DOHH2 (cell line): ENCODE measurements around the gene TTC23L.

ENCODE experiments used
- CTCF ChIP-seq: fragments of 200-600 bp; sonication (generic); IDR thresholded peaks from one replicate; pipeline ENCODE4 v1.5.1; 2014; ENCODE audit warnings: antibody characterized with exemption, mild to moderate bottlenecking, low read depth, low read length; ENCODE audit not compliant: poor library complexity, severe bottlenecking
- EZH2phosphoT487 ChIP-seq: fragments of 200-600 bp; sonication (generic); IDR thresholded peaks from 2 replicates; pipeline ENCODE4 v1.6.1; 2017; ENCODE audit warnings: borderline replicate concordance, mild to moderate bottlenecking, antibody characterized with exemption, low read length, moderate library complexity, mixed read lengths

DNA sequence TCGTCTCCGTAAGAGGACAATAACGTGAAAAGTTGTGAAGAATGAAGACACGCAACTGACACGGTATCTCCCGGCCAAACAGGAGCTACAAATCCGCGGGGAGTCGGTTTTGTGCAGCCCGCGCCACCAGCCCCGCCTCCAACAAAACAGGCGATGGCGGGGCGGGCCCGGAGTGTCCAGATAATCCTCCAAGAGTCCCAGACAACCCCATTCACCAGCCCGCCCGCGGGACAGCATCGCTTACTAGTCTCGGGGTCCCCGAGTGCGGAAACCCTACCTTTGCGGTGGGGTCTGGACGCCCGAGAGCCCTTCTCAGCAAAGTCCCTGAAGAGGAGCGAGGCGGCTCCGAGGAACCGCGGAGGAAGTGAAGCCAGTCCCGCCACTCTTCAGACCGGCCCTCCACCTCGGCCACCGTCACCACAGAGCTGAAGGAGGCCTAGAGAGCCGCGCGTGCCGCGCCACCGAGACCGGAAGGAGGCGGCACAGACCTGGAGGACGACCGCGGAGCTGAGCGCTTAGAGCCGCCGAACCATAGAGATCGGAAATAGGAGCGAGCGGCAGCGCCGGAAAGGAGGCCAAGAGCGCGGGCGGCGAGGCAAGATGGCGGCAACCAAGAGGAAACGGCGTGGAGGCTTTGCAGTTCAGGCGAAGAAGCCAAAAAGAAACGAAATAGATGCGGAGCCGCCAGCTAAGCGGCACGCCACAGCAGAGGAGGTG is 76.3 kb downstream of the TTC23L start, which contains the start of the genes BRIX1 and RAD1:
- TF ChIP-seq EZH2phosphoT487 = no peak
- no peak for TF ChIP-seq CTCF
